Measurements from ENCODE around the gene TULP4.
A peak's percentile ranks its signal among the peaks of the same experiment; 100 is the strongest.

TULP4 gene

DNA sequence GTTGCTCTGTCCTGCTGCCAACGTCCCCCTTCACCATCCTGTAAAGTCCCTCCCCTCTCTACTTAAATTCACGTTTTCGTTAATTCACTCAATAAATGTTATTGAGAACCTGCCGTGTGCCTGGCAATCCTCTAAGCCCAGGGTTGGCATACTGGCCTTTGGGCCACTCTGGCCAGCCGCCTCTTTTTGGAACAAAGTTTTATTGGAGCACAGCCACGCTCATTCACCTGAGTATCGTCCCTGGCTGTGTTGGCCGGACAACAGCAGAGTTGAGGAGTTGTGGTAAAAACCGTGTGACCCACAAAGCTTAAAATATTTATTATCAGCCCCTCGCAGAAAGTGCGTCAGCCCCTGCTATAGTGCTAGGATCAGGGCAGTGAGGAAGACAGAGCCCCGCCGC is 192.9 kb downstream of the TULP4 start:
- ATAC-seq, result no peak
- TF ChIP-seq ISL1 (CRISPR knock-in tag; IDR thresholded peaks at IDR 0.05) (no peak), CSDC2 (CRISPR knock-in tag; IDR thresholded peaks at IDR 0.05) (no peak), RARB (CRISPR knock-in tag; IDR thresholded peaks at IDR 0.05) (no peak), ZNF70 (CRISPR knock-in tag; IDR thresholded peaks at IDR 0.05) (no peak), ZNF8 (CRISPR knock-in tag; IDR thresholded peaks at IDR 0.05) (no peak), ZNF565 (CRISPR knock-in tag; conservative IDR thresholded peaks at IDR 0.05; ENCODE audit: low read depth) (no peak), ZFP3 (CRISPR knock-in tag; IDR thresholded peaks at IDR 0.05) (no peak), ARNTL (CRISPR knock-in tag; IDR thresholded peaks at IDR 0.05; ENCODE audit: borderline replicate concordance, low read depth) (no peak), BACH2 (CRISPR knock-in tag; IDR thresholded peaks at IDR 0.05; ENCODE audit: borderline replicate concordance) (no peak), OSR1 (CRISPR knock-in tag; IDR thresholded peaks at IDR 0.05) (no peak), ZFP30 (CRISPR knock-in tag; IDR thresholded peaks at IDR 0.05) (no peak), TCF4 (CRISPR knock-in tag; IDR thresholded peaks at IDR 0.05; ENCODE audit: borderline replicate concordance) (no peak), TOX (CRISPR knock-in tag; IDR thresholded peaks at IDR 0.05; ENCODE audit: borderline replicate concordance) (no peak)
- TF ChIP-seq, protein P1, sequence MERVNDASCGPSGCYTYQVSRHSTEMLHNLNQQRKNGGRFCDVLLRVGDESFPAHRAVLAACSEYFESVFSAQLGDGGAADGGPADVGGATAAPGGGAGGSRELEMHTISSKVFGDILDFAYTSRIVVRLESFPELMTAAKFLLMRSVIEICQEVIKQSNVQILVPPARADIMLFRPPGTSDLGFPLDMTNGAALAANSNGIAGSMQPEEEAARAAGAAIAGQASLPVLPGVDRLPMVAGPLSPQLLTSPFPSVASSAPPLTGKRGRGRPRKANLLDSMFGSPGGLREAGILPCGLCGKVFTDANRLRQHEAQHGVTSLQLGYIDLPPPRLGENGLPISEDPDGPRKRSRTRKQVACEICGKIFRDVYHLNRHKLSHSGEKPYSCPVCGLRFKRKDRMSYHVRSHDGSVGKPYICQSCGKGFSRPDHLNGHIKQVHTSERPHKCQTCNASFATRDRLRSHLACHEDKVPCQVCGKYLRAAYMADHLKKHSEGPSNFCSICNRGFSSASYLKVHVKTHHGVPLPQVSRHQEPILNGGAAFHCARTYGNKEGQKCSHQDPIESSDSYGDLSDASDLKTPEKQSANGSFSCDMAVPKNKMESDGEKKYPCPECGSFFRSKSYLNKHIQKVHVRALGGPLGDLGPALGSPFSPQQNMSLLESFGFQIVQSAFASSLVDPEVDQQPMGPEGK (CRISPR knock-in tag; IDR thresholded peaks at IDR 0.05; ENCODE audit: borderline replicate concordance), result no peak
- TF ChIP-seq, protein P2, sequence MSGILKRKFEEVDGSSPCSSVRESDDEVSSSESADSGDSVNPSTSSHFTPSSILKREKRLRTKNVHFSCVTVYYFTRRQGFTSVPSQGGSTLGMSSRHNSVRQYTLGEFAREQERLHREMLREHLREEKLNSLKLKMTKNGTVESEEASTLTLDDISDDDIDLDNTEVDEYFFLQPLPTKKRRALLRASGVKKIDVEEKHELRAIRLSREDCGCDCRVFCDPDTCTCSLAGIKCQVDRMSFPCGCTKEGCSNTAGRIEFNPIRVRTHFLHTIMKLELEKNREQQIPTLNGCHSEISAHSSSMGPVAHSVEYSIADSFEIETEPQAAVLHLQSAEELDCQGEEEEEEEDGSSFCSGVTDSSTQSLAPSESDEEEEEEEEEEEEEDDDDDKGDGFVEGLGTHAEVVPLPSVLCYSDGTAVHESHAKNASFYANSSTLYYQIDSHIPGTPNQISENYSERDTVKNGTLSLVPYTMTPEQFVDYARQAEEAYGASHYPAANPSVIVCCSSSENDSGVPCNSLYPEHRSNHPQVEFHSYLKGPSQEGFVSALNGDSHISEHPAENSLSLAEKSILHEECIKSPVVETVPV (CRISPR knock-in tag; IDR thresholded peaks at IDR 0.05), result no peak
- TF ChIP-seq, protein P3, sequence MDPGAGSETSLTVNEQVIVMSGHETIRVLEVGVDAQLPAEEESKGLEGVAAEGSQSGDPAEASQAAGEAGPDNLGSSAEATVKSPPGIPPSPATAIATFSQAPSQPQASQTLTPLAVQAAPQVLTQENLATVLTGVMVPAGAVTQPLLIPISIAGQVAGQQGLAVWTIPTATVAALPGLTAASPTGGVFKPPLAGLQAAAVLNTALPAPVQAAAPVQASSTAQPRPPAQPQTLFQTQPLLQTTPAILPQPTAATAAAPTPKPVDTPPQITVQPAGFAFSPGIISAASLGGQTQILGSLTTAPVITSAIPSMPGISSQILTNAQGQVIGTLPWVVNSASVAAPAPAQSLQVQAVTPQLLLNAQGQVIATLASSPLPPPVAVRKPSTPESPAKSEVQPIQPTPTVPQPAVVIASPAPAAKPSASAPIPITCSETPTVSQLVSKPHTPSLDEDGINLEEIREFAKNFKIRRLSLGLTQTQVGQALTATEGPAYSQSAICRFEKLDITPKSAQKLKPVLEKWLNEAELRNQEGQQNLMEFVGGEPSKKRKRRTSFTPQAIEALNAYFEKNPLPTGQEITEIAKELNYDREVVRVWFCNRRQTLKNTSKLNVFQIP (CRISPR knock-in tag; IDR thresholded peaks at IDR 0.05; ENCODE audit: borderline replicate concordance, low read depth), result no peak

DNA sequence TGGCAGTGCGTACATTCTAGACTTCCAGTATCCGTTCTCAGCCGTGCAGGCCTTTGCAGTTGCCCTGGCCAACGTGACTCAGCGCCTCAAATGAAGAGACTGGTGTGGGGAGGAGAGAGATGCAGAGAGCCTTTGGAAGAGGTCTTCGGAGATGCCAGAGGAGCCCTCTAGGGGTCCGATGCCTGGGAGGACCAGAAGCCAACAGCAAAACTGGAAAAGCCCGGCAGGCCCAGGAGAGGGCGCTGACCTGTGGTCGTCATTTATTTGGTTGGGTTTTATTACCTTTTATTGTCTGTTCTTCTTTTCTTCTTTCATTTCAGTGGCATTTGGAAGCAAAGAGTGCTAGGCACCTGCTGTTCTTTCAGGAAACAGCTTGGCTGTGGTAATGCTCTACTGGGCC is 194.3 kb downstream of the TULP4 start:
- no peak for TF ChIP-seq PPARA (CRISPR knock-in tag; IDR thresholded peaks at IDR 0.05; ENCODE audit: borderline replicate concordance)
- TF ChIP-seq, protein P1 (CRISPR knock-in tag; IDR thresholded peaks at IDR 0.05; ENCODE audit: borderline replicate concordance), result no peak
- no peak for TF ChIP-seq OSR1 (CRISPR knock-in tag; IDR thresholded peaks at IDR 0.05)
- no peak for TF ChIP-seq TCF4 (CRISPR knock-in tag; IDR thresholded peaks at IDR 0.05; ENCODE audit: borderline replicate concordance)
- no peak for TF ChIP-seq BACH2 (CRISPR knock-in tag; IDR thresholded peaks at IDR 0.05; ENCODE audit: borderline replicate concordance)
- no peak for TF ChIP-seq ZFP30 (CRISPR knock-in tag; IDR thresholded peaks at IDR 0.05)
- TF ChIP-seq ZNF8 (CRISPR knock-in tag; IDR thresholded peaks at IDR 0.05), result no peak
- TF ChIP-seq ZNF70 (CRISPR knock-in tag; IDR thresholded peaks at IDR 0.05), result no peak
- no peak for TF ChIP-seq ESRRG (CRISPR knock-in tag; IDR thresholded peaks at IDR 0.05)
- TF ChIP-seq, protein P3 (CRISPR knock-in tag; IDR thresholded peaks at IDR 0.05; ENCODE audit: borderline replicate concordance, low read depth), result no peak
- TF ChIP-seq, protein P4, sequence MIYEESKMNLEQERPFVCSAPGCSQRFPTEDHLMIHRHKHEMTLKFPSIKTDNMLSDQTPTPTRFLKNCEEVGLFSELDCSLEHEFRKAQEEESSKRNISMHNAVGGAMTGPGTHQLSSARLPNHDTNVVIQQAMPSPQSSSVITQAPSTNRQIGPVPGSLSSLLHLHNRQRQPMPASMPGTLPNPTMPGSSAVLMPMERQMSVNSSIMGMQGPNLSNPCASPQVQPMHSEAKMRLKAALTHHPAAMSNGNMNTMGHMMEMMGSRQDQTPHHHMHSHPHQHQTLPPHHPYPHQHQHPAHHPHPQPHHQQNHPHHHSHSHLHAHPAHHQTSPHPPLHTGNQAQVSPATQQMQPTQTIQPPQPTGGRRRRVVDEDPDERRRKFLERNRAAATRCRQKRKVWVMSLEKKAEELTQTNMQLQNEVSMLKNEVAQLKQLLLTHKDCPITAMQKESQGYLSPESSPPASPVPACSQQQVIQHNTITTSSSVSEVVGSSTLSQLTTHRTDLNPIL (CRISPR knock-in tag; IDR thresholded peaks at IDR 0.05; ENCODE audit: low read depth), result no peak
- TF ChIP-seq, protein P5, sequence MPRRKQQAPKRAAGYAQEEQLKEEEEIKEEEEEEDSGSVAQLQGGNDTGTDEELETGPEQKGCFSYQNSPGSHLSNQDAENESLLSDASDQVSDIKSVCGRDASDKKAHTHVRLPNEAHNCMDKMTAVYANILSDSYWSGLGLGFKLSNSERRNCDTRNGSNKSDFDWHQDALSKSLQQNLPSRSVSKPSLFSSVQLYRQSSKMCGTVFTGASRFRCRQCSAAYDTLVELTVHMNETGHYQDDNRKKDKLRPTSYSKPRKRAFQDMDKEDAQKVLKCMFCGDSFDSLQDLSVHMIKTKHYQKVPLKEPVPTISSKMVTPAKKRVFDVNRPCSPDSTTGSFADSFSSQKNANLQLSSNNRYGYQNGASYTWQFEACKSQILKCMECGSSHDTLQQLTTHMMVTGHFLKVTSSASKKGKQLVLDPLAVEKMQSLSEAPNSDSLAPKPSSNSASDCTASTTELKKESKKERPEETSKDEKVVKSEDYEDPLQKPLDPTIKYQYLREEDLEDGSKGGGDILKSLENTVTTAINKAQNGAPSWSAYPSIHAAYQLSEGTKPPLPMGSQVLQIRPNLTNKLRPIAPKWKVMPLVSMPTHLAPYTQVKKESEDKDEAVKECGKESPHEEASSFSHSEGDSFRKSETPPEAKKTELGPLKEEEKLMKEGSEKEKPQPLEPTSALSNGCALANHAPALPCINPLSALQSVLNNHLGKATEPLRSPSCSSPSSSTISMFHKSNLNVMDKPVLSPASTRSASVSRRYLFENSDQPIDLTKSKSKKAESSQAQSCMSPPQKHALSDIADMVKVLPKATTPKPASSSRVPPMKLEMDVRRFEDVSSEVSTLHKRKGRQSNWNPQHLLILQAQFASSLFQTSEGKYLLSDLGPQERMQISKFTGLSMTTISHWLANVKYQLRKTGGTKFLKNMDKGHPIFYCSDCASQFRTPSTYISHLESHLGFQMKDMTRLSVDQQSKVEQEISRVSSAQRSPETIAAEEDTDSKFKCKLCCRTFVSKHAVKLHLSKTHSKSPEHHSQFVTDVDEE (CRISPR knock-in tag; IDR thresholded peaks at IDR 0.05), result no peak
- no peak for TF ChIP-seq ISL1 (CRISPR knock-in tag; IDR thresholded peaks at IDR 0.05)
- TF ChIP-seq ARNTL (CRISPR knock-in tag; IDR thresholded peaks at IDR 0.05; ENCODE audit: borderline replicate concordance, low read depth), result no peak
- TF ChIP-seq SNAI2 (CRISPR knock-in tag; IDR thresholded peaks at IDR 0.05), result no peak

More for the DNA sequence above, 194.3 kb downstream of the TULP4 start:
- ATAC-seq, result peak; percentile 54; the same call in 1 of the 3 replicates

All from SK-N-SH treated with all-trans-retinoic acid at 6 μM for 48 hours (cell line).